Measurements from ENCODE around the gene AOPEP.

- TF ChIP-seq CTCF (IDR thresholded peaks at IDR 0.05) (no peak), EP300 (IDR thresholded peaks at IDR 0.05) (no peak), POLR2A (IDR thresholded peaks at IDR 0.05) (no peak), POLR2AphosphoS5 (IDR thresholded peaks at IDR 0.05) (no peak)
Measured at GRCh38 chr9:94847486-94847885, 121.0 kb downstream of the AOPEP start.

All from suprapubic skin (tissue), 4 donors.